HepG2 (cell line): Measurements from ENCODE around the gene CLDN11. TPM values are rescaled to one million over a fixed set of nuclear protein-coding genes. Genes with fewer than 3 reads are reported as not detected.

Experiments used
- ATAC-seq: fragments of 200-7000 bp; cut with Tn5 transposase; 3 replicates; pipeline ENCODE4 v1.9.1; 2020; ENCODE audit warnings: mild to moderate bottlenecking, moderate library complexity
- BruUV-seq: library from RNA; stranded (reverse); fragments of 400-500 nt; replicated peaks from 2 replicates; lab custom pipeline; 2021; lab: Mats Ljungman, UMichigan
- CTCF ChIA-PET: fragments of 300-600 bp; formaldehyde crosslinking; extraction: SDS; loops from one replicate; lab custom pipeline; 2021; ENCODE audit warnings: low total read pairs, inconsistent platforms, low intra/inter-chr PET ratio; lab: Yijun Ruan, JAX
- POLR2A ChIA-PET: fragments of 350-600 bp; sonication (Branson Sonifier 250); formaldehyde crosslinking; loops from one replicate; lab custom pipeline; 2020; ENCODE audit warnings: antibody characterized with exemption, inconsistent platforms; lab: Yijun Ruan, JAX
- DNase-seq: peaks from one replicate; pipeline ENCODE4 v3.0.0-alpha.2; 2015; ENCODE audit warnings: low spot score
- FAIRE-seq: peaks from 3 replicates; lab custom pipeline; 2011; peaks lifted over from hg19 to GRCh38; lab: Jason Lieb, UNC
- H2AFZ ChIP-seq: one replicate; pipeline ENCODE4 v1.6.1; 2011; ENCODE audit warnings: low read length, inconsistent platforms
- H3K27ac ChIP-seq: fragments of 300-600 bp; 3 replicates; pipeline ENCODE4 v1.8.0; 2011; ENCODE audit warnings: mixed run types, mild to moderate bottlenecking, mixed read lengths, low read length, inconsistent platforms; ENCODE audit not compliant: insufficient read depth; ENCODE audit errors: extremely low read length
- H3K27me3 ChIP-seq, 2 experiments: fragments of 200-600 bp in 1 of 2; 2 replicates in 1 of 2; 3 replicates in 1 of 2; pipeline versions ENCODE4 v1.6.0 to v1.8.0; 2011; ENCODE audit warnings: low read length in 2 of 2, mild to moderate bottlenecking in 2 of 2, moderate library complexity in 2 of 2, inconsistent platforms in 1 of 2; ENCODE audit not compliant: insufficient read depth in 2 of 2, control insufficient read depth in 1 of 2
- H3K36me3 ChIP-seq, 2 experiments: fragments of 200-600 bp in 1 of 2; replicated peaks in 1 of 2; 2 replicates in 1 of 2; 3 replicates in 1 of 2; pipeline versions ENCODE4 v1.5.1 to v1.8.0; 2011; ENCODE audit warnings: low read length in 2 of 2, inconsistent platforms in 1 of 2; ENCODE audit not compliant: insufficient read depth in 2 of 2, control insufficient read depth in 1 of 2
- H3K4me1 ChIP-seq: 2 replicates; pipeline ENCODE4 v1.5.1; 2012; ENCODE audit warnings: low read length, inconsistent platforms; ENCODE audit not compliant: insufficient read depth
- H3K4me2 ChIP-seq: 2 replicates; pipeline ENCODE4 v1.6.0; 2011; ENCODE audit warnings: low read depth, low read length, inconsistent platforms
- H3K4me3 ChIP-seq, 3 experiments: fragments of 200-600 bp in 1 of 3; sonication (generic), shearing (Covaris generic) in 1 of 3; replicated peaks in 1 of 3; 2 replicates each; pipeline ENCODE4 v1.5.1; 2011 to 2016; ENCODE audit warnings: low read length in 3 of 3, inconsistent platforms in 2 of 3, low read depth in 2 of 3, mild to moderate bottlenecking in 2 of 3, control low read depth in 1 of 3, mixed read lengths in 1 of 3; ENCODE audit not compliant: insufficient read depth in 1 of 3
- H3K79me2 ChIP-seq: one replicate; pipeline ENCODE4 v1.6.1; 2011; ENCODE audit warnings: low read length, inconsistent platforms; ENCODE audit not compliant: insufficient read depth
- H3K9ac ChIP-seq: 2 replicates; pipeline ENCODE4 v1.6.0; 2011; ENCODE audit warnings: mild to moderate bottlenecking, low read depth, low read length, inconsistent platforms; ENCODE audit not compliant: insufficient read depth
- H3K9me3 ChIP-seq: 2 replicates; pipeline ENCODE4 v1.5.1; 2012; ENCODE audit warnings: mild to moderate bottlenecking, low read length
- H4K20me1 ChIP-seq: 2 replicates; pipeline ENCODE4 v1.6.0; 2011; ENCODE audit warnings: inconsistent platforms, mild to moderate bottlenecking, low read length, moderate library complexity; ENCODE audit not compliant: insufficient read depth
- FOXJ3 ChIP-seq: sonication (generic); formaldehyde crosslinking; IDR thresholded peaks from 2 replicates; pipeline ENCODE4 v1.4.0; 2020; ENCODE audit warnings: missing genetic modification reagents, mild to moderate bottlenecking, borderline replicate concordance
- HHEX ChIP-seq: IDR thresholded peaks from 2 replicates; pipeline ENCODE4 v1.6.1; 2016; ENCODE audit warnings: control low read depth
- KLF16 ChIP-seq, 2 experiments: sonication (generic) in 1 of 2; formaldehyde crosslinking in 1 of 2; IDR thresholded peaks; 2 replicates each; pipeline versions ENCODE4 v1.6.1 to v1.8.0; 2016 to 2023; ENCODE audit warnings: missing genetic modification reagents in 2 of 2, missing compliant biosample characterization in 1 of 2
- SKI ChIP-seq: fragments of 450-650 bp; IDR thresholded peaks from one replicate; pipeline ENCODE4 v1.6.1; 2018; ENCODE audit warnings: mild to moderate bottlenecking; ENCODE audit not compliant: partially characterized antibody
- SNAPC4 ChIP-seq: sonication (generic); formaldehyde crosslinking; IDR thresholded peaks from 2 replicates; pipeline ENCODE4 v1.4.0; 2020; ENCODE audit warnings: mild to moderate bottlenecking, missing genetic modification reagents
- TFE3 ChIP-seq: IDR thresholded peaks from 2 replicates; pipeline ENCODE4 v1.6.1; 2016
- ZNF430 ChIP-seq: sonication (generic); formaldehyde crosslinking; IDR thresholded peaks from 2 replicates; pipeline ENCODE4 v1.9.0; 2021; ENCODE audit warnings: mild to moderate bottlenecking, missing genetic modification reagents
- ZNF510 ChIP-seq: sonication (generic); formaldehyde crosslinking; IDR thresholded peaks from 2 replicates; pipeline ENCODE4 v1.4.0; 2020; ENCODE audit warnings: low read depth, mild to moderate bottlenecking, missing genetic modification reagents
- ZNF574 ChIP-seq: sonication (generic); formaldehyde crosslinking; IDR thresholded peaks from 2 replicates; pipeline ENCODE4 v1.4.0; 2020; ENCODE audit warnings: missing genetic modification reagents
- ZNF660 ChIP-seq: sonication (generic); formaldehyde crosslinking; IDR thresholded peaks from 2 replicates; pipeline ENCODE4 v1.5.1; 2020; ENCODE audit warnings: mild to moderate bottlenecking, low read depth, missing genetic modification reagents, borderline replicate concordance
- ZNF775 ChIP-seq: sonication (generic); formaldehyde crosslinking; IDR thresholded peaks from 2 replicates; pipeline ENCODE4 v1.4.0; 2020; ENCODE audit warnings: missing genetic modification reagents, mild to moderate bottlenecking, moderate library complexity, borderline replicate concordance
- WGBS: methylation state at CpG from one replicate; pipeline ENCODE4 v1.1.6; 2017; ENCODE audit warnings: low lambda C conversion rate; 5-methylcytosine and 5-hydroxymethylcytosine counted together
- in situ Hi-C: cut with HindIII; loops from 2 replicates; pipeline ENCODE4 v1.10.0; 2017; ENCODE audit warnings: low pct_unique_long_range_greater_than_20kb; ENCODE audit not compliant: extremely low pct_ligation_motif_present
- intact Hi-C: fragments of 100-400 bp; cut with micrococcal nuclease; formaldehyde crosslinking; loops from one replicate; pipeline ENCODE4 v1.10.0; 2022; ENCODE audit not compliant: unreplicated experiment
- polyA plus RNA-seq, 8 experiments: library from polyadenylated mRNA; depleted of rRNA in 3 of 8; stranded (reverse) in 7 of 8; unstranded in 1 of 8; fragments of >200 nt; fragmentation: Illumina TruSeq in 4 of 8; extraction: Trizol in 4 of 8; gene quantifications; 2 replicates each; pipeline versions ENCODE4 v1.2.1 to v1.2.3, GENCODE V29; 2011 to 2016; ENCODE audit warnings: low read depth in 4 of 8, missing spikeins in 1 of 8, mixed read lengths in 1 of 8; ENCODE audit not compliant: insufficient read depth in 1 of 8
- total RNA-seq, 5 experiments: library from RNA; depleted of rRNA; stranded (reverse); fragments of >200 nt; fragmentation: Illumina TruSeq; extraction: Trizol; gene quantifications; 2 replicates each; pipeline ENCODE4 v1.2.3, GENCODE V29; 2016; ENCODE audit warnings: low read depth in 1 of 5

Gene CLDN11
- total and polyA plus RNA-seq, 2 of the 13 experiments (the other 11 are each of a cell fraction or from before 2014, with no cell fraction given), result 4.2 to 4.9 TPM

- Histone ChIP-seq H3K4me2 (no peak overlapping the region), H3K4me1 (peaks cover 16% of the 10 kb centered on the region), H4K20me1 (no peaks in the 10 kb centered on the region), H3K27ac (no peak overlapping the region), H3K9me3 (no peaks in the 10 kb centered on the region), H3K27me3 (peaks cover 3 to 9% of the 10 kb centered on the region in 2 experiments; a peak in 1 of 5 replicates), H3K36me3 (no peaks in the 10 kb centered on the region), H3K79me2 (no peaks in the 10 kb centered on the region), H2AFZ (no peak overlapping the region), H3K9ac (no peak overlapping the region), H3K4me3 (no peak overlapping the region)
- DNase-seq, result no peak
- no peak for ATAC-seq
- ChIA-PET CTCF (no interaction called here), POLR2A (no interaction called here)
- whole genome bisulfite sequencing, result 74% methylated on average over 2 of the region's 2 CpGs
- no peak for TF ChIP-seq SNAPC4 (CRISPR knock-in tag)
- TF ChIP-seq TFE3 (CRISPR knock-in tag), result no peak
- no peak for TF ChIP-seq HHEX (CRISPR knock-in tag)
- no peak for TF ChIP-seq ZNF660 (CRISPR knock-in tag)
- no peak for TF ChIP-seq ZNF430 (CRISPR knock-in tag)
- TF ChIP-seq ZNF574, result no peak
- no peak for TF ChIP-seq FOXJ3
- no peak for TF ChIP-seq ZNF775
- no peak for TF ChIP-seq KLF16 (CRISPR knock-in tag; IDR thresholded peaks at IDR 0.05)
- no peak for TF ChIP-seq ZNF510 (CRISPR knock-in tag)
- TF ChIP-seq SKI, result no peak
- intact Hi-C loops, result no loop called here
- in situ Hi-C loops, result no loop called here
- FAIRE-seq, result no peak
- no TSS peak for BruUV-seq
Observed at GRCh38 chr3:170440344-170440743, 21.7 kb downstream of the CLDN11 start.
